Coronary artery (tissue), 2 donors: ENCODE results near the gene VGF.
A peak's percentile ranks its signal among the peaks of the same experiment; 100 is the strongest.
"Not testable (repeated sequence)": the region's sequence is repeated elsewhere in the genome, so short reads cannot be mapped to it uniquely, and the experiment has no call there.

Source experiments
- DNase-seq: peaks from one replicate; pipeline ENCODE4 v3.0.0-alpha.2; 2017; ENCODE audit warnings: low spot score
- H3K27ac ChIP-seq, 2 donors: fragments of 200-600 bp; sonication (generic); one replicate each; pipeline ENCODE4 v1.5.1; 2016 to 2019
- H3K4me3 ChIP-seq: fragments of 200-600 bp; sonication (generic); 2 replicates; pipeline ENCODE4 v1.5.1; 2016; ENCODE audit warnings: mild to moderate bottlenecking, moderate library complexity
- TF ChIP-seq, protein P1 (sequence below): fragments of 200-600 bp; sonication (generic); IDR thresholded peaks from one replicate; pipeline ENCODE4 v1.5.1; 2019; ENCODE audit warnings: antibody characterized with exemption

VGF gene

GRCh38 chr7:101125989-101126650 lies 39.2 kb downstream of the VGF start:
- DNase-seq = peak; percentile 89
- Histone ChIP-seq H3K4me3 (peak overlapping the region; percentile 70), H3K27ac (peak overlapping the region; percentile 82 to 92)
- TF ChIP-seq, protein P1, sequence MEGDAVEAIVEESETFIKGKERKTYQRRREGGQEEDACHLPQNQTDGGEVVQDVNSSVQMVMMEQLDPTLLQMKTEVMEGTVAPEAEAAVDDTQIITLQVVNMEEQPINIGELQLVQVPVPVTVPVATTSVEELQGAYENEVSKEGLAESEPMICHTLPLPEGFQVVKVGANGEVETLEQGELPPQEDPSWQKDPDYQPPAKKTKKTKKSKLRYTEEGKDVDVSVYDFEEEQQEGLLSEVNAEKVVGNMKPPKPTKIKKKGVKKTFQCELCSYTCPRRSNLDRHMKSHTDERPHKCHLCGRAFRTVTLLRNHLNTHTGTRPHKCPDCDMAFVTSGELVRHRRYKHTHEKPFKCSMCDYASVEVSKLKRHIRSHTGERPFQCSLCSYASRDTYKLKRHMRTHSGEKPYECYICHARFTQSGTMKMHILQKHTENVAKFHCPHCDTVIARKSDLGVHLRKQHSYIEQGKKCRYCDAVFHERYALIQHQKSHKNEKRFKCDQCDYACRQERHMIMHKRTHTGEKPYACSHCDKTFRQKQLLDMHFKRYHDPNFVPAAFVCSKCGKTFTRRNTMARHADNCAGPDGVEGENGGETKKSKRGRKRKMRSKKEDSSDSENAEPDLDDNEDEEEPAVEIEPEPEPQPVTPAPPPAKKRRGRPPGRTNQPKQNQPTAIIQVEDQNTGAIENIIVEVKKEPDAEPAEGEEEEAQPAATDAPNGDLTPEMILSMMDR = no peak

DNA sequence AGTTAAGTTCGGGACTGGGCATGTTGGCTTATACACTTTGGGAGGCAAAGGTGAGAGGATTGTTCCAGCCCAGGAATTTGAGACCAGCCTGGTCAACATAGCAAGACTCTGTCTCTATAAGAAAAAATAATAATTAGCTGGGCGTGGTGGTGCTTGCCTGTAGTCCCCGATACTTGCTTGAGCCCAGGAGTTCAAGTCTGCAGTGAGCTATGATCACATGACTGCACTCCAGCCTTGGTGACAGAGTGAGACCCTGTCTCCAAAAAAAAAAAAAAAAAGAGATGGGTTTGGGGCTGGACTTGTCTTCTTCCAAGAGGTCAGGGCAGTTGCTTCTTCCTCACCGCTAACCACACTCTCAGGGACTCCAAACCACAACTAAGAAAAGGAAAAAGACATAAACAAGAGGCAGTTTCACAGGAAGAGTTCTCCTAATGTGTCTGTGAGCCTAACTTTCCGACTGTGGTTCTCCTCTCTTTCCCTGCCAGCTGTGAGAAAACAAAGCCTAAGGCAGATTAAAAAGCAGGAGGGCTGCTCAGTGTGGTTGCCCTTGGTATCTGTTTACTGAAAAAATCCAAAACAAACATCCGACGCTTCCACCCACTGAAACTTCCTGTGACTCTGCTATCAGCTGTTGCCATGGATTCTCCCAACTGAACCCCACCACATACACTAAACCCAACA lies 40.9 kb downstream of the VGF start:
- Histone ChIP-seq H3K27ac (peak overlapping the region; percentile 82 to 92), H3K4me3 (no peak overlapping the region)
- TF ChIP-seq, protein P1 = no peak
- DNase-seq = no peak

GRCh38 chr7:101123703-101124068 lies 41.7 kb downstream of the VGF start:
- H3K27ac ChIP-seq = peak overlapping the region; percentile 44 to 97
- TF ChIP-seq, protein P1 = no peak
- DNase-seq = no peak
- H3K4me3 ChIP-seq = no peak overlapping the region

GRCh38 chr7:101122933-101123702 lies 42.3 kb downstream of the VGF start:
- peak overlapping the region; percentile 93 to 97 for H3K27ac ChIP-seq
- peak overlapping the region; percentile 64 for H3K4me3 ChIP-seq
- DNase-seq = no peak
- TF ChIP-seq, protein P1 = no peak

- TF ChIP-seq, protein P1 = no peak
- DNase-seq = peak; percentile 97
- Histone ChIP-seq H3K4me3 (peak overlapping the region; percentile 64), H3K27ac (peak overlapping the region; percentile 93 to 97)
These were observed 43.1 kb downstream of the VGF start for GRCh38 chr7:101121991-101122932.

DNA sequence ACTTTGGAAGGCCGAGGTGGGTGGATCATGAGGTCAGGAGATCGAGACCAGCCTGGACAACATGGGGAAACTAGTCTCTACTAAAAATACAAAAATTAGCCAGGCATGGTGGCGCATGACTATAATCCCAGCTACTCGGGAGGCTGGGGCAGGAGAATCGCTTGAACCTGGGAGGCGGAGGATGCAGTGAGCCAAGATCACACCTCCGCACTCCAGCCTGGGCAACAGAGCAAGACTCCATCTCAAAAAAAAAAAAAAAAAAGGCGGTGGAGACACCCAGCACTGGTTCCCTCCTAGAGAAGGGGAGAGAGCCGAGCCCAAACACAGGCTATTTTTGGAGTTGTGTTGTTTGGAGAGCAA lies 43.8 kb downstream of the VGF start:
- DNase-seq, H3K4me3 ChIP-seq: not testable (repeated sequence)

GRCh38 chr7:101120315-101120714 lies 45.1 kb downstream of the VGF start:
- TF ChIP-seq, protein P1 = no peak
- Histone ChIP-seq H3K27ac (peak overlapping the region; percentile 93 to 97), H3K4me3 (no peak overlapping the region)
- peak; percentile 63 for DNase-seq

More for the DNA sequence above, 43.8 kb downstream of the VGF start:
- peak overlapping the region; percentile 93 to 97 for H3K27ac ChIP-seq
